Measurements from ENCODE around the gene CNFN.
"Not testable (repeated sequence)": the region's sequence is repeated elsewhere in the genome, so short reads cannot be mapped to it uniquely, and the experiment has no call there.

DNA sequence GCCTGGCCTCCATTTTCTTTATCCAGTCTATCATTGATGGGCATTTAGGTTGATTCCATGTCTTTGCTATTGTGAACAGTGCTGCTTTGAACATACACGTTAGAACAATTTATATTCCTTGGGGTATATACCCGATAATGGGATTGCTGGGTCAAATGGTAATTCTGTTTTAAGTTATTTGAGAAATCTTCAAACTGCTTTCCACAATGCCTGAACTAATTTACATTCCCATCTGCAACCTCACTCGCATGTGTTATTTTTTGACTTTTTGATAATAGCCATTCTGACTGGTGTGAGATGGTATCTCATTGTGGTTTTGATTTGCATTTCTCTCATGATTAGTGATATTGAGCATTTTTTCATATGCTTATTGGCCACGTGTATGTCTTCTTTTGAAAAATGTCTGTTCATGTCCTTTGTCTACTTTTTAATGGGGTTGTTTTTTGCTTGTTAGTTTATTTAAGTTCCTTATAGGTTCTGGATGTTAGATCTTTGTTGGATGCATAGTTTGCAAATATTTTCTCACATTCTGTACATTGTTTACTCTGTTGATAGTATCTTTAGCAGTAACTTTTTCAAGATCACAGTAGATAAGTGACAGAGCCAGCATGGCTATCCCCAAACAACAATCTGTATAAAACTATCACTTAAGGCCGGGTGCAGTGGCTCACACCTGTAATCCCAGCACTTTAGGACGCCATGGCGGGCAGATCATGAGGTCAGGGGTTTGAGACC is 50.8 kb downstream of the CNFN start:
- TF ChIP-seq, protein P1, sequence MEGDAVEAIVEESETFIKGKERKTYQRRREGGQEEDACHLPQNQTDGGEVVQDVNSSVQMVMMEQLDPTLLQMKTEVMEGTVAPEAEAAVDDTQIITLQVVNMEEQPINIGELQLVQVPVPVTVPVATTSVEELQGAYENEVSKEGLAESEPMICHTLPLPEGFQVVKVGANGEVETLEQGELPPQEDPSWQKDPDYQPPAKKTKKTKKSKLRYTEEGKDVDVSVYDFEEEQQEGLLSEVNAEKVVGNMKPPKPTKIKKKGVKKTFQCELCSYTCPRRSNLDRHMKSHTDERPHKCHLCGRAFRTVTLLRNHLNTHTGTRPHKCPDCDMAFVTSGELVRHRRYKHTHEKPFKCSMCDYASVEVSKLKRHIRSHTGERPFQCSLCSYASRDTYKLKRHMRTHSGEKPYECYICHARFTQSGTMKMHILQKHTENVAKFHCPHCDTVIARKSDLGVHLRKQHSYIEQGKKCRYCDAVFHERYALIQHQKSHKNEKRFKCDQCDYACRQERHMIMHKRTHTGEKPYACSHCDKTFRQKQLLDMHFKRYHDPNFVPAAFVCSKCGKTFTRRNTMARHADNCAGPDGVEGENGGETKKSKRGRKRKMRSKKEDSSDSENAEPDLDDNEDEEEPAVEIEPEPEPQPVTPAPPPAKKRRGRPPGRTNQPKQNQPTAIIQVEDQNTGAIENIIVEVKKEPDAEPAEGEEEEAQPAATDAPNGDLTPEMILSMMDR (IDR thresholded peaks at IDR 0.05), result not testable (repeated sequence)
- TF ChIP-seq POLR2A (IDR thresholded peaks at IDR 0.05), result not testable (repeated sequence)

Data from ovary (tissue), 3 donors.